Endothelial cell (in vitro differentiated cells): ENCODE measurements around the gene TMEM134. TPM values are rescaled to one million over a fixed set of nuclear protein-coding genes. Genes with fewer than 3 reads are reported as not detected.

ENCODE experiments used
- DNase-seq: peaks from one replicate; pipeline ENCODE4 v3.0.0; 2021; ENCODE audit warnings: low spot score
- H3K27ac Mint-ChIP-seq: one replicate; pipeline ENCODE4 v1.8.0; 2021; ENCODE audit warnings: mixed read lengths, inconsistent platforms; ENCODE audit not compliant: unreplicated experiment
- H3K27me3 Mint-ChIP-seq: one replicate; pipeline ENCODE4 v1.8.0; 2021; ENCODE audit warnings: mild to moderate bottlenecking, moderate library complexity, mixed read lengths, inconsistent platforms; ENCODE audit not compliant: unreplicated experiment
- H3K36me3 Mint-ChIP-seq: one replicate; pipeline ENCODE4 v1.8.0; 2021; ENCODE audit warnings: mild to moderate bottlenecking, low read depth, mixed read lengths, inconsistent platforms; ENCODE audit not compliant: unreplicated experiment
- H3K4me1 Mint-ChIP-seq: one replicate; pipeline ENCODE4 v1.8.0; 2021; ENCODE audit warnings: mild to moderate bottlenecking, mixed read lengths, inconsistent platforms; ENCODE audit not compliant: unreplicated experiment
- H3K4me3 Mint-ChIP-seq: one replicate; pipeline ENCODE4 v1.8.0; 2021; ENCODE audit warnings: mild to moderate bottlenecking, mixed read lengths, inconsistent platforms; ENCODE audit not compliant: unreplicated experiment
- H3K9me3 Mint-ChIP-seq: one replicate; pipeline ENCODE4 v1.8.0; 2021; ENCODE audit warnings: mixed read lengths, inconsistent platforms; ENCODE audit not compliant: unreplicated experiment
- total RNA-seq: library from RNA; stranded (reverse); fragmentation: NEBNext Ultra II Directional; extraction: Animal tissue kit (Norgen Biotek cat#: 25700); gene quantifications from one replicate; pipeline ENCODE4 v1.2.1, GENCODE V29; 2021; ENCODE audit not compliant: unreplicated experiment
- TF ChIP-seq, protein P1 (sequence below): fragments of 200-600 bp; sonication (generic); IDR thresholded peaks from one replicate; pipeline ENCODE4 v1.5.0; 2021; ENCODE audit warnings: antibody characterized with exemption; ENCODE audit not compliant: unreplicated experiment

TMEM134 gene
- total RNA-seq, 1 donor from 2014 or later = 47.4 TPM

- no peaks in the 10 kb centered on the region for H3K9me3 Mint-ChIP-seq
These were observed 50.4 kb downstream of the TMEM134 start for GRCh38 chr11:67418476-67419281.

DNA sequence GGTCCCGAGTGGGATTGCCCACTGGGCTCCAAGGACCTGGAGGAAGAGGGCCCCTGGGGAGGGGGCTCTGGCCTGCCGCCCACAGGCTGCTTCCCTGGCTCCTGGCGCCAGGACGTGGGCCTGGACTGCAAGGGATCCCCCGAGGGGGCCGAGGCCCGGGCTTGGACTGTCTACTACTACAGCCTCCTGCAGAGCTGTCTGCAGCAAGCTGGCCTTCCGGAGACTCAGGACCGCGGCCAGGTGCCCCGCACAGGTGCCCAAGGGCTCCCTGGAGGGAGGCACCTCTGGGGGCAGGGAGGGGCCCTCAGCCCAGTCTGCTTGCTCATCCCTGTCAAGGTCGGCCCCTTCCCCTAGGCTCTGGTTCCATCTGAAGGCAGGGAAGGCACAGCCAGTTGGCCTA, 51.6 kb downstream of the TMEM134 start:
- no peaks in the 10 kb centered on the region for H3K9me3 Mint-ChIP-seq
- TF ChIP-seq, protein P1, sequence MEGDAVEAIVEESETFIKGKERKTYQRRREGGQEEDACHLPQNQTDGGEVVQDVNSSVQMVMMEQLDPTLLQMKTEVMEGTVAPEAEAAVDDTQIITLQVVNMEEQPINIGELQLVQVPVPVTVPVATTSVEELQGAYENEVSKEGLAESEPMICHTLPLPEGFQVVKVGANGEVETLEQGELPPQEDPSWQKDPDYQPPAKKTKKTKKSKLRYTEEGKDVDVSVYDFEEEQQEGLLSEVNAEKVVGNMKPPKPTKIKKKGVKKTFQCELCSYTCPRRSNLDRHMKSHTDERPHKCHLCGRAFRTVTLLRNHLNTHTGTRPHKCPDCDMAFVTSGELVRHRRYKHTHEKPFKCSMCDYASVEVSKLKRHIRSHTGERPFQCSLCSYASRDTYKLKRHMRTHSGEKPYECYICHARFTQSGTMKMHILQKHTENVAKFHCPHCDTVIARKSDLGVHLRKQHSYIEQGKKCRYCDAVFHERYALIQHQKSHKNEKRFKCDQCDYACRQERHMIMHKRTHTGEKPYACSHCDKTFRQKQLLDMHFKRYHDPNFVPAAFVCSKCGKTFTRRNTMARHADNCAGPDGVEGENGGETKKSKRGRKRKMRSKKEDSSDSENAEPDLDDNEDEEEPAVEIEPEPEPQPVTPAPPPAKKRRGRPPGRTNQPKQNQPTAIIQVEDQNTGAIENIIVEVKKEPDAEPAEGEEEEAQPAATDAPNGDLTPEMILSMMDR = no peak
- H3K4me3 Mint-ChIP-seq = no peak overlapping the region
- no peak overlapping the region for H3K27ac Mint-ChIP-seq
- H3K36me3 Mint-ChIP-seq = no peaks in the 10 kb centered on the region
- peaks cover 3% of the 10 kb centered on the region for H3K4me1 Mint-ChIP-seq
- DNase-seq = no peak
- H3K27me3 Mint-ChIP-seq = peaks cover 14% of the 10 kb centered on the region

More at GRCh38 chr11:67418476-67419281, 50.4 kb downstream of the TMEM134 start:
- Mint-ChIP-seq H3K36me3 (no peaks in the 10 kb centered on the region), H3K4me1 (peaks cover 3% of the 10 kb centered on the region), H3K4me3 (no peak overlapping the region), H3K27ac (no peak overlapping the region), H3K27me3 (peaks cover 17% of the 10 kb centered on the region)
- TF ChIP-seq, protein P1 = no peak
- DNase-seq = no peak

GRCh38 chr11:67416416-67417335, 52.4 kb downstream of the TMEM134 start:
- Mint-ChIP-seq H3K4me1 (peaks cover 3% of the 10 kb centered on the region), H3K4me3 (peak overlapping the region; percentile 25), H3K36me3 (no peaks in the 10 kb centered on the region), H3K27ac (no peak overlapping the region), H3K27me3 (peaks cover 14% of the 10 kb centered on the region), H3K9me3 (no peaks in the 10 kb centered on the region)
- TF ChIP-seq, protein P1 = no peak
- DNase-seq = no peak

DNA sequence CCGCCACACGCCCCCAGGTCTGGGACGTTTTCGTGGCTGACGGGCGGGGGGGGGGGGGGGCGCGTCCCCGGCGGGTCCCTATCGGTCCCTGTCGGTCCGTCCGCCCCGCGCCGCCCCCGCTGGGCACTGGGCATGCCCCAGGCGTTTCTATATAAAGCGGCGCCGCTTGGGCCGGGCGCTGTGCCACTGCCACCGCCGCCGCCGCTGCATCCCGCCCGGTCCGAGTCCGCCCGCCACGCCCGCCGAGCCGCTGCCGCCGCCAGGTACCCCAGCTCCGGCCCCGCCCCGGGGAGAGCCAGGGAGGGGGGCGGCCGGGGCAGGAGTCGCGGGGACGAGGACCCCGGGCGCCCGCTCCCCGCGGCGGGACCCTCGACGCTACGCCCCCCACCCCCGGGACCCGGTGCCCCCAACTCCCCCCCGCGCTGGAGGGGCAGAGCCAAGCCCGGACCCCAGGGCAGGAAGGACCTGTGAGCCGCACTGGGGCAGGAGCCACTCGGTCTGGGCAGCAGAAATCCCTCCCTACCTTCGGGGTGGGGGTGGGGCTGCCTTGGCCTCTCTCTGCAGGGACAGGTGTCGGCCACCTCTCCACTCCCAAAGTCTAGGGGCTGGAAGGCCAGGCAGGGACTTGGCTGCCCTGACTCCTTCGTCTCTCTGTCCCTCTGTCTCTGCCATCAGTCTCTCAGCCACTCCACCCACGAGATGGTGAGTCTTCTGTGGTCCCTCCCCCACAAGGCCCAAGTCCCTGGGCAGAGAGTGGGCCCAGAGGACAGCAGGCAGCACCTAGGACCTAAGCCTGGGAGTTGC, 53.3 kb downstream of the TMEM134 start, which contains the start of gene CARNS1:
Gene CARNS1, plus strand, starts transcription at position 178 of the 804 bp plus-strand sequence. Its CDS starts 522 bp downstream, at position 700.
- Mint-ChIP-seq H3K27ac (no peak within 1 kb of the TSS), H3K9me3 (no peaks in the 10 kb centered on the region), H3K36me3 (no peaks in the 10 kb centered on the region), H3K4me3 (peak within 1 kb of the TSS; percentile 25), H3K27me3 (peaks cover 14% of the 10 kb centered on the region), H3K4me1 (peaks cover 3% of the 10 kb centered on the region)
- TF ChIP-seq, protein P1 = no peak
- no peak for DNase-seq
